ENCODE data around the gene ZSWIM2. TPM values are rescaled to one million over a fixed set of nuclear protein-coding genes. Genes with fewer than 3 reads are reported as not detected.
A peak's percentile ranks its signal among the peaks of the same experiment; 100 is the strongest.
"Not testable (repeated sequence)": the region's sequence is repeated elsewhere in the genome, so short reads cannot be mapped to it uniquely, and the experiment has no call there.

ZSWIM2 gene
- total RNA-seq = not detected
- not detected for total RNA-seq (2013)
- total RNA-seq = 0 reads per million in 29 experiments

- POLR2A ChIA-PET = no interaction called here
- Histone ChIP-seq H3K27me3 (replicated peaks in 1 of 2; ENCODE audit: control insufficient read depth in 2 of 2, extremely low read depth in 1 of 2, insufficient read depth in 2 of 2, low read length in 1 of 2) (peaks cover 0 to 9% of the 10 kb centered on the region in 2 experiments), H3K4me3 (ENCODE audit: control insufficient read depth in 1 of 2, extremely low read depth in 1 of 2, low read length in 1 of 2) (peak within 1 kb of the TSS; percentile 1 to 73), H3K9me3 (no peaks in the 10 kb centered on the region), H3K4me1 (ENCODE audit: control insufficient read depth in 1 of 2, extremely low read depth in 1 of 2, insufficient read depth in 2 of 2, low read length in 2 of 2) (peaks cover 0 to 9% of the 10 kb centered on the region in 2 experiments), H3K36me3 (ENCODE audit: control insufficient read depth in 2 of 2, extremely low read depth in 1 of 2, insufficient read depth in 1 of 2, low read length in 1 of 2) (no peaks in the 10 kb centered on the region), H3K27ac (ENCODE audit: low read length) (no peak within 1 kb of the TSS)
- peak; percentile 12 to 60 (median 22) for ATAC-seq (replicated peaks in 1 of 4)
- Mint-ChIP-seq H3K4me1 (peaks cover 8 to 13% (median 13%) of the 10 kb centered on the region in 3 donors), H3K9me3 (peaks cover 0 to 9% (median 5%) of the 10 kb centered on the region in 3 donors), H3K27ac (no peak within 1 kb of the TSS), H3K4me3 (peak within 1 kb of the TSS; percentile 9 to 68 (median 43)), H3K27me3 (peaks cover 14 to 26% of the 10 kb centered on the region in 2 donors), H3K36me3 (no peaks in the 10 kb centered on the region)
- 3% methylated on average over 32 of the region's 39 CpGs for WGBS (ENCODE audit: insufficient coverage)
- peak in 17 of 35 experiments; percentile 0 to 12 (median 1) for DNase-seq
- CTCF ChIA-PET = no interaction called here
Measured at GRCh38 chr2:186848873-186849578, at the start of gene ZSWIM2. Gene ZSWIM2, minus strand, starts transcription at chr2:186849170. Its CDS starts 40 bp downstream, at chr2:186849130.

- H3K4me3 ChIP-seq (ENCODE audit: control insufficient read depth in 1 of 2, extremely low read depth in 1 of 2, low read length in 1 of 2); H3K36me3 Mint-ChIP-seq; H3K27ac Mint-ChIP-seq; H3K4me1 ChIP-seq (ENCODE audit: control insufficient read depth in 1 of 2, extremely low read depth in 1 of 2, insufficient read depth in 2 of 2, low read length in 2 of 2); H3K27me3 Mint-ChIP-seq; DNase-seq; ATAC-seq (replicated peaks in 1 of 4); H3K4me1 Mint-ChIP-seq; H3K4me3 Mint-ChIP-seq; H3K9me3 ChIP-seq; POLR2A ChIA-PET; H3K27ac ChIP-seq (ENCODE audit: low read length); H3K36me3 ChIP-seq (ENCODE audit: control insufficient read depth in 2 of 2, extremely low read depth in 1 of 2, insufficient read depth in 1 of 2, low read length in 1 of 2); H3K27me3 ChIP-seq (replicated peaks in 1 of 2; ENCODE audit: control insufficient read depth in 2 of 2, extremely low read depth in 1 of 2, insufficient read depth in 2 of 2, low read length in 1 of 2): not testable (repeated sequence)
- H3K9me3 Mint-ChIP-seq = peaks cover 0 to 12% (median 5%) of the 10 kb centered on the region in 3 donors
- WGBS (ENCODE audit: insufficient coverage) = no CpG with 5 or more reads among the region's 3 CpGs
- CTCF ChIA-PET = interaction anchor here in 1 of 2 donors (0.7 kb wide), 1 partner anchor 1873 kb away, joined by 4 read pairs; no protein-coding TSS in a partner anchor
Measured at GRCh38 chr2:186896220-186896619, 47.2 kb upstream of the ZSWIM2 start.

GRCh38 chr2:186895451-186895850 is 46.5 kb upstream of the ZSWIM2 start:
- Mint-ChIP-seq H3K27ac (no peak overlapping the region), H3K4me1 (no peaks in the 10 kb centered on the region), H3K27me3 (peaks cover 0 to 2% of the 10 kb centered on the region in 2 donors), H3K4me3 (no peak overlapping the region), H3K36me3 (no peaks in the 10 kb centered on the region), H3K9me3 (peaks cover 0 to 8% (median under 1%) of the 10 kb centered on the region in 3 donors)
- no peak overlapping the region for H3K4me3 ChIP-seq (ENCODE audit: control insufficient read depth in 1 of 2, extremely low read depth in 1 of 2, low read length in 1 of 2)
- CTCF ChIA-PET = no interaction called here
- H3K27ac ChIP-seq (ENCODE audit: low read length) = no peak overlapping the region
- no peaks in the 10 kb centered on the region for H3K27me3 ChIP-seq (replicated peaks in 1 of 2; ENCODE audit: control insufficient read depth in 2 of 2, extremely low read depth in 1 of 2, insufficient read depth in 2 of 2, low read length in 1 of 2)
- POLR2A ChIA-PET = no interaction called here
- no CpG with 5 or more reads among the region's 2 CpGs for WGBS (ENCODE audit: insufficient coverage)
- H3K9me3 ChIP-seq = no peaks in the 10 kb centered on the region
- DNase-seq (no peak), ATAC-seq (replicated peaks in 1 of 4) (no peak)
- no peaks in the 10 kb centered on the region for H3K4me1 ChIP-seq (ENCODE audit: control insufficient read depth in 1 of 2, extremely low read depth in 1 of 2, insufficient read depth in 2 of 2, low read length in 2 of 2)
- no peaks in the 10 kb centered on the region for H3K36me3 ChIP-seq (ENCODE audit: control insufficient read depth in 2 of 2, extremely low read depth in 1 of 2, insufficient read depth in 1 of 2, low read length in 1 of 2)

GRCh38 chr2:186894478-186894877 is 45.5 kb upstream of the ZSWIM2 start:
- H3K36me3 Mint-ChIP-seq = no peaks in the 10 kb centered on the region
- ATAC-seq (replicated peaks in 1 of 4) (no peak), DNase-seq (no peak)
- H3K27me3 ChIP-seq (replicated peaks in 1 of 2; ENCODE audit: control insufficient read depth in 2 of 2, extremely low read depth in 1 of 2, insufficient read depth in 2 of 2, low read length in 1 of 2) = no peaks in the 10 kb centered on the region
- H3K9me3 Mint-ChIP-seq = peaks cover 0 to 7% (median 0%) of the 10 kb centered on the region in 3 donors
- H3K4me1 ChIP-seq (ENCODE audit: control insufficient read depth in 1 of 2, extremely low read depth in 1 of 2, insufficient read depth in 2 of 2, low read length in 2 of 2) = no peaks in the 10 kb centered on the region
- no peak overlapping the region for H3K4me3 Mint-ChIP-seq
- POLR2A ChIA-PET = no interaction called here
- CTCF ChIA-PET = no interaction called here
- no peak overlapping the region for H3K27ac Mint-ChIP-seq
- H3K36me3 ChIP-seq (ENCODE audit: control insufficient read depth in 2 of 2, extremely low read depth in 1 of 2, insufficient read depth in 1 of 2, low read length in 1 of 2) = no peaks in the 10 kb centered on the region
- no peaks in the 10 kb centered on the region for H3K27me3 Mint-ChIP-seq
- H3K4me1 Mint-ChIP-seq = no peaks in the 10 kb centered on the region
- no peaks in the 10 kb centered on the region for H3K9me3 ChIP-seq
- 100% methylated on average over 1 of the region's 5 CpGs for WGBS (ENCODE audit: insufficient coverage)
- no peak overlapping the region for H3K27ac ChIP-seq (ENCODE audit: low read length)
- H3K4me3 ChIP-seq (ENCODE audit: control insufficient read depth in 1 of 2, extremely low read depth in 1 of 2, low read length in 1 of 2) = no peak overlapping the region

- ChIA-PET CTCF (interaction anchor here in 1 of 2 donors (0.5 kb wide), 1 partner anchor 102 kb away, joined by 3 read pairs; no protein-coding TSS in a partner anchor), POLR2A (no interaction called here)
- DNase-seq (no peak), ATAC-seq (replicated peaks in 1 of 4) (no peak)
- H3K4me1 ChIP-seq (ENCODE audit: control insufficient read depth in 1 of 2, extremely low read depth in 1 of 2, insufficient read depth in 2 of 2, low read length in 2 of 2) = no peaks in the 10 kb centered on the region
- no peaks in the 10 kb centered on the region for H3K36me3 Mint-ChIP-seq
- no peaks in the 10 kb centered on the region for H3K27me3 ChIP-seq (replicated peaks in 1 of 2; ENCODE audit: control insufficient read depth in 2 of 2, extremely low read depth in 1 of 2, insufficient read depth in 2 of 2, low read length in 1 of 2)
- no peaks in the 10 kb centered on the region for H3K4me1 Mint-ChIP-seq
- H3K4me3 ChIP-seq (ENCODE audit: control insufficient read depth in 1 of 2, extremely low read depth in 1 of 2, low read length in 1 of 2) = no peak overlapping the region
- H3K27ac Mint-ChIP-seq = no peak overlapping the region
- no peak overlapping the region for H3K27ac ChIP-seq (ENCODE audit: low read length)
- no peaks in the 10 kb centered on the region for H3K27me3 Mint-ChIP-seq
- no peaks in the 10 kb centered on the region for H3K36me3 ChIP-seq (ENCODE audit: control insufficient read depth in 2 of 2, extremely low read depth in 1 of 2, insufficient read depth in 1 of 2, low read length in 1 of 2)
- WGBS (ENCODE audit: insufficient coverage) = 100% methylated on average over 2 of the region's 2 CpGs
- H3K9me3 ChIP-seq = no peaks in the 10 kb centered on the region
- H3K4me3 Mint-ChIP-seq = no peak overlapping the region
- H3K9me3 Mint-ChIP-seq = no peaks in the 10 kb centered on the region
Measured at GRCh38 chr2:186892821-186893220, 43.9 kb upstream of the ZSWIM2 start.

GRCh38 chr2:186891185-186891621 is 42.2 kb upstream of the ZSWIM2 start:
- Mint-ChIP-seq H3K27ac (no peak overlapping the region), H3K27me3 (peaks cover 0 to 3% of the 10 kb centered on the region in 2 donors), H3K4me3 (no peak overlapping the region), H3K4me1 (no peaks in the 10 kb centered on the region), H3K36me3 (no peaks in the 10 kb centered on the region), H3K9me3 (no peaks in the 10 kb centered on the region)
- DNase-seq (no peak), ATAC-seq (replicated peaks in 1 of 4) (no peak)
- H3K4me3 ChIP-seq (ENCODE audit: control insufficient read depth in 1 of 2, extremely low read depth in 1 of 2, low read length in 1 of 2) = no peak overlapping the region
- H3K4me1 ChIP-seq (ENCODE audit: control insufficient read depth in 1 of 2, extremely low read depth in 1 of 2, insufficient read depth in 2 of 2, low read length in 2 of 2) = no peaks in the 10 kb centered on the region
- no peak overlapping the region for H3K27ac ChIP-seq (ENCODE audit: low read length)
- POLR2A ChIA-PET = no interaction called here
- no peaks in the 10 kb centered on the region for H3K36me3 ChIP-seq (ENCODE audit: control insufficient read depth in 2 of 2, extremely low read depth in 1 of 2, insufficient read depth in 1 of 2, low read length in 1 of 2)
- no CpG with 5 or more reads among the region's 1 CpG for WGBS (ENCODE audit: insufficient coverage)
- CTCF ChIA-PET = no interaction called here
- H3K9me3 ChIP-seq = no peaks in the 10 kb centered on the region
- no peaks in the 10 kb centered on the region for H3K27me3 ChIP-seq (replicated peaks in 1 of 2; ENCODE audit: control insufficient read depth in 2 of 2, extremely low read depth in 1 of 2, insufficient read depth in 2 of 2, low read length in 1 of 2)
